HG03460 (cell line): ENCODE results near the gene PRDM2.

ENCODE experiments used
- ATAC-seq: cut with Tn5 transposase; IDR thresholded peaks from one replicate; pipeline ENCODE4 v1.9.1; 2021; ENCODE audit not compliant: unreplicated experiment

PRDM2 gene

DNA sequence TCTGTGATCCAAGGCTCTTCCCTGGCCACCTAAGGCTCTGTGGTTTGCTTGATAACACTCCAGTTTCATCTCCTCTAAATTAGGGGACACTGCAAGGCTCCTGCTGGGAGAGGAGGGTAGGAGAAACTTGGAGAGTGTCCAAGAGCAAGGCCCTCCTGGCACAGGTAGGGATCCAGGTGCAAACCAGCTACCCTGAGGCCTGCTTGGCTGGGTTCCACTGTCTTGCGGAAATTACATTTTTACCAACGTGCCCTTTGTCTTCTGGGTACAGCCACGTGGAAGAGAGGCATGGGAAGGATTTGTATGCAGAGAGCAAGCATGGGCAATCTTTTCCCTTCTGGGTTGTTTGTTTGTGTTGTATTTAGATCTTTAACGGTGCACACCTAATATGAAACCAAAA lies 132.5 kb downstream of the PRDM2 start:
- no peak for ATAC-seq

DNA sequence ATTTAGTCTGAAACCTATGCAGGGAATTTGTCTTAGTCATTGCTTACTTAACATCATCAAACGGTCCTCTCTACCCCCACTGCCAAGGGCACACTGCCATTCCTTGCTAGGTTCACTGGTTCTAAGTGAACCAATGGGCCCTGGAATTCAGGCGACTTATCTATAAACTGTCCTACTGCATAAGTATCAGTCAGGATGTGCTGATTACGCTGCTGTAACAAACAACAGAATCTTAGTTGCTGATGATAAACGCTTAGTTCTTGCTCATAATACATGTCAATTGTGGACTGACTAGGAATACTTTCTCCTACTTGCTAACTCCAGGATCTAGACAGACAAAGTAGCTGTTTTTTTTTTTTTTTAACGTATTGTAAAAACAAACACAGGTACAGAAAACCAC lies 136.1 kb downstream of the PRDM2 start:
- no peak for ATAC-seq

DNA sequence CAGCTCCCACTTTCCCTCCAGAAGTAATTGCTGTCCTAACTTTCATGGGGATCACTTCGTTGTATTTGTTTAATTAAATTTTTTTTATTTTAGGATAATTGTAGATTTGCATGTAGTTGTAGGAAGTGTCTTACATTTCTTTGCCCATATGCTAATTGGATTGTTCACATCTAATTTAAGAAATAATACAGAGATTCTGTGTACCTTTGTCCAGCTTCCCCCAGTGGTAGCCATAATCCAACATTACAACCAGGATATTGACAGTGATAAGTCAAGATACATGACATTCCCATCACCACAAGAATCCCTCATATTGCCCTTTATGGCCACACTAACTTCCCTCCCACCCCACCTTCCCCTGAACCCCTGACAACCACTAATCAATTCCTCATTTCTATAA lies 136.6 kb downstream of the PRDM2 start:
- ATAC-seq, result no peak

DNA sequence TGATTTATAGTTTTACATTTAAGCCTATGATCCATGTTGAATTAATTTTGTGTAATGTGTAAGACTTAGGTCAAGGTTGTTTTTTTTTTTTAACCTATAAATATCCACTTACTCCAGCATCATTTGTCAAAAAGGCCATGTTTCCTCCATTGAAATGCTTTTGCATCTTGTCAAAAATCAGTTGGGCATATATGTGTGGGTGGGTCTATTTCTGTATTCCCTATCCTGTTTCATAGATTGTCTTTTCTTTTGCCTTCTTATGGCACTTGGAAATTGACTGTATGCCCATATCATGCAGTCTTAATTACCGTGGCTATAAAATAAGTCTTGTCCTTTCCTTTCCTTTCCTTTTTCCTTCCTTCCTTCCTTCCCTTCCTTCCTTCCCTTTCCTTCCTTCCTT lies 138.2 kb downstream of the PRDM2 start:
- no peak for ATAC-seq

DNA sequence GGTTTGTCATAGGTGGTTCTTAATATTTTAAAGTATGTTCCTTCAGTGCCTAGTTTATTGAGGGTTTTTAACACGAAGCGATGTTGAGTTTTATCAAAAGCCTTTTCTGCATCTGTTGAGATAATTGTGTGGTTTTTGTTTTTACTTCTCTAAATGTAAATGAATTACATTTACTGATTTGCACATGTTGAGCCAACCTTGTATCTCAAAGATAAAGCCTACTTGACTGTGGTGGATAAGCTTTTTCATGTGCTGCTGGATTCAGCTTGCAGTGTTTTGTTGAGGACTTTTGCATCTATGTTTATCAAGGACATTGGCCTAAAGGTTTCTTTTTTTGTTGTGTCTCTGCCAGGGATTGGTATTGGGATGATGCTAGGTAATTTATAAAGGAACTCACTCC lies 142.5 kb downstream of the PRDM2 start:
- ATAC-seq, result no peak

DNA sequence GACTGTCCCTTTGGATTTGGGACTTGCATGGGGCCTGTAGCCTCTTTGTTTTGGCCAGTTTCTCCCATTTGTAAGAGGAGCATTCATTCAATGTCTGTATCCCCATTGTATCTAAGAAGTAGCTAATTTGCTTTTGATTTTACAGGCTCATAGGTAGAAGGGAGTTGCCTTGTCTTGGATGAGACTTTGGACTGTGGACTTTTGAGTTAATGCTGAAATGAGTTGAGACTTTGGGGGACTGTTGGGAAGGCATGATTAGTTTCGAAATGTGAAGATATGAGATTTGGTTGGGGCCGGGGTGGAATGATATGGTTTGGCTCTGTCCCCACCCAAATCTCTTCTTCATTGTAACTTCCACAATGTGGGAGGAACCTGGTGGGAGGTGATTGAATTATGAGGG lies 151.7 kb downstream of the PRDM2 start:
- ATAC-seq, result no peak

DNA sequence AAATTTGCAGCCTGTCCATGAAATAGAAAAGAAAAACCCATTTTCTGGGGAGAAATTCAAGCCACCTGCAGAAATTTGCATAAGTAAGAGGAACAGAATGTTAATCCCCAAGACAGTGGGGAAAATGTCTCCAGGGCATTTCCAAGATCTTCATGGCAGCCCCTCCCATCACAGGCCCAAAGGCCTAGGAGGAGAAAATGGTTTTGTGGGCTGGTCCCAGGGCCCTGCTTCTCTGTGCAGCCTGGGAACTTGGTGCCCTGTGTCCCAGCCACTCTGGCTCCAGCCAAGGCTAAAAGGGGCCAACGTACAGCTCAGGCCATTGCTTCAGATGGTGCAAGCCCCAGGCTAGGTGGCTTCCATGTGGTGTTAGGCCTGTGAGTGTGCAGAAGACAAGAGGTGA lies 155.6 kb downstream of the PRDM2 start:
- no peak for ATAC-seq

DNA sequence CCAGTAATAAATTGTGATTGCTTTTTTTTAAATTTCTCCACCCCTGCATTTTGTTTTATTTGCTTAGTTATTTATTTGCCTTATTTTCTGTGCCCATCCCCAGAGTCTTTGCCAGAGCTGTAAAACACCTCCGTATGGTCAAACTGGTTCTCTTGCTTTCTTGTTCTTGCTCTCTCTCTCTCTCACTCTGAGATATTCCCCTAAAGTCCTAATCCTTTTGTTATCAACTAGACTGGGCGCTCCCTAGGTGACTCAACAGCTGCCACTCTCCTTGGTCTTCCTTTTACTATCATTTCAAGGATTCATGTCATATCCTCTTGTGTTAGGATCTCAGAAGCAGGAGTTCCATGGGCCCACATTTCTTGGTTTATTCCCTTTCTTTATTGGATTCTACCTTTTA lies 160.0 kb downstream of the PRDM2 start:
- ATAC-seq, result no peak

DNA sequence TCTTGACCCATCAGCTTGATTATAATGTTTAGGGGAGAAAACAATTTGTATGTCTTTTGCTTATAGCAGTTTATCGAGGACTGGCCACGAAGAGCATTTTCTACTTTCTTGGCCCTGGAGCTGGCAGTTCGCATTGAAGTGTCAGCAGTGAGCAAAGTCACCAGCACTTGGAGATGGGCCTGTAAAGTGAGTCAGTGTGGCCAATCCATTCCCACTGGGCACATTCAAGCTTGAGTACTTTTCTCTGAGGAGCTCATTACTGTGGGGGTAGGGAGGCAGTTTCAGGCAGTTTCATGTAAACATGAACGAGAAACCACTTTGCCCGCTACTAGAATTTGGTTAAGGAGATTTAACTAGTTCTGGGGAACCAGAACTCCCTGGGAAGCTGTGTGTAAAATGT lies 164.8 kb downstream of the PRDM2 start:
- ATAC-seq, result no peak

DNA sequence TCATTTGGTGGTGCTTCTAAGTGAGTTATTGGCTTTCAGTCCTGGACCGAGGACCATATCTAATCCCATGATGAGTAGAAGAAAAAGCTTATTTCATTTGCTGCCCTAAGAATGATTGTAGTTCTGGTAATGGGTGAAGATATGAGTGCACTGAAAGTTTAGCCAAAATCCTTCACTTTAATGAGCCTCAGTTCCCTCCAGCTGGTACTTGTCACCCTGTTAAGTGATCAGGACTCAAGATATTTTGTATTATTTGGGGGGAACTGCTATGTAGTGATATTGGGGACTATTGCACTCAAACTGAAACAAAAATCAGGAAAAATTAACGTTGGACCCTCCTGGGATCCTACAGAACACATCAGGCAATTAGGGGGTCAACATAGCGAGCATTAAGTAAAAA lies 165.9 kb downstream of the PRDM2 start:
- ATAC-seq, result no peak

DNA sequence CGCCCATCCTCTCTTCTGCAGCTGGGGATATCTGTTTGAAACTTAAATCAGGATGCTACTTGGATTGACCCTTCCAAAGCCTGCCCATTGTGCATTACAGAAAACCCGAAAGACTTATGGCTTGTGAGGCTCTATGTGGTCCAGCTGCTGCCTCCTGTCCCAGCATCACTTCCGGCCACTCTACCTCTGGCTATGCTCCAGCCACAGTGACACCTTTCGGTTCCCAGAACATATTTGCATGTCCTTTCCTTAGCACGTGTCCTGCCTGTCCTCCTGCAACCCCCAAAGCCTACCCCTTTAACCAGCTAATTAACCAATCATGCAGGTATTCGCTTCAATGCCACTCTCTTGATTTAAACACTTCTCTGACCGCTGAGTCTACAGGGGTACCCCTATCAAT lies 167.6 kb downstream of the PRDM2 start:
- ATAC-seq, result no peak

DNA sequence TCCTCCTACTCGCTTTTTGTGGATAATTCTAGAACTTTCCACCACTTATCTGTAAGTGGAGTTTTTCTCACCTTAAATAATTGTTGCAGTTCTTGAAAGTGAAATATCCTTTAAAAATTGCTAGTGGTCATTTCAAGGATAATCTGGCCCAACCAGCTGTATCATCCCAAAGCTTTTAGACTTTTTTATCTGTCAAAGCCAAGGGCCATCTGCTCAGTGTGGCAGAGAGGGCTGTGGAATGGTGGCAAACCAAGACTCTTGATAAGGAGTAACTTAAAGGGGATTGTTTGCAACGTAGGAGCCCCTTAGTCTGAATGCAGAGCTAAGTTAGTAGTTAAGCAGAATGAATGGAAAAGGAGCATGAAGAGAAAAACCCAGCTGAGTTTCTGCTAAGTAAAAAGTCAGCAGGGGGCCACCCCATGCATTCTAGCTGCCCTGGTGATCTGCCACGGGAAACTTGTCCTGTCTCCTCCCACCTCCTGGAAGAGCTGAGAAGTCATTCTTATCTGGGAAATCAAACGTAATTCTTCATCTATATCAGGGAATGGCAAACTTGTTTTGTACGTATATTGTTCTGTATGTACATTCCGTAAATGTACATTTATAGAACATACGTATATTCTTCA lies 169.3 kb downstream of the PRDM2 start:
- ATAC-seq, result no peak

DNA sequence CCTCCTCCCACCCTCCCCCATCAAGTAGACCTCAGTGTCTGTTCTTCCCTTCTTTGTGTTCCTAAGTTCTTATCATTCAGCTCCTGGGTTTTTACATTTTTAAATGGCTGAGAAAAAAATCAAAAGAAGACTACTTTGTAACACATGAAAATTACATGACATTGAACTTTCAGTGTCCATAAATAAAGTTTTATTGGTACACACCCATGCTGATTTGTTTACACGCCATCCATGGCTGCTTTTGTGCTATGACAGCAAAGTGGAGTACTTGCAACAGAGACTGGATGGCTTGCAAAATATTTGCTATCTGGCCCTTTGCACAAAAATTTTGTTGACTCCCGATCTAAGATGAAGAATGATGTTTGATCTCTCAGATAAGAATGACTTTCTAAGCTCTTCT lies 171.4 kb downstream of the PRDM2 start:
- ATAC-seq, result no peak

DNA sequence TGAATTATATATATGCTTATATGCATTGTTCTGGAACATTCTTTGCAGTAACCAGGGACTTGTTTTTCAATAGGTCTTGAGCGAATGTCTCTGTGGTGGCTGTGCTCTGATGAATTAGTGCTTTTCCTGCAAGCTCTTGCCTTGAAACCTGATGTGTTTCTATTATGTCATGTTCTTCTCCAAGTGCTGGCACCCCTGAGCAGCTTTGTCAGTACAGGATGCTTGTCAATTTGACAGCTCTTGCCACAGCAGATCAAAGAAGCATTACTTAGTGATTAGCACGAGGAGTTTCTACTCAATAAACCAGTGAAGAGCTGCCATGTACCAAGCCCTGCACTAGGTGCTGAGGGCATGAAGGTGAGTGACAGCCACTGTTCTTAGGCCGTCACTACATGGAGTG lies 171.9 kb downstream of the PRDM2 start:
- no peak for ATAC-seq

DNA sequence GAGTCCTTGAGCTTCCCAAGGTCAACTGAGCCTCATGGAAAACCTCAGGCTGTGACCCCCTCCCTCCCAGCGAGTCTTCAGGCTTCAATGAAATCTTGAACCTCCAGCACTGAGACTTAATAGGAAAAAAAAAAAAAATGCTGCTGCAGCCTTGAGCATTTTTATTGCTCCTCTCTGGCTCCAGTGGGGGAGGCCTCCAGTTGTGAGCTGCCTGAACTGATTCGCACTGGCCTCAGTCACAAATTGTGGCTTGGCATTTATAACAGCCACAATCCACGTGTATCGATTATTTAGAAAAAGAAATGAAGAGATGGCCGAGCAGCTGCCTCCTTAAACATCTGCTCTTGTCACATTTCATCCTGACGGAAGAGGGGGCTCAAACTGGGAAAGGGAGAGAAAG lies 173.0 kb downstream of the PRDM2 start:
- ATAC-seq, result no peak
